GM20431 (cell line): Measurements from ENCODE around the gene USP21.

Experiments
- in situ Hi-C: fragments of 300-500 bp; cut with MseI, MboI; formaldehyde crosslinking; loops from one replicate; pipeline ENCODE4 v1.15.0; 2020; ENCODE audit warnings: low sequenced_read_pairs; ENCODE audit not compliant: unreplicated experiment

Gene USP21

DNA sequence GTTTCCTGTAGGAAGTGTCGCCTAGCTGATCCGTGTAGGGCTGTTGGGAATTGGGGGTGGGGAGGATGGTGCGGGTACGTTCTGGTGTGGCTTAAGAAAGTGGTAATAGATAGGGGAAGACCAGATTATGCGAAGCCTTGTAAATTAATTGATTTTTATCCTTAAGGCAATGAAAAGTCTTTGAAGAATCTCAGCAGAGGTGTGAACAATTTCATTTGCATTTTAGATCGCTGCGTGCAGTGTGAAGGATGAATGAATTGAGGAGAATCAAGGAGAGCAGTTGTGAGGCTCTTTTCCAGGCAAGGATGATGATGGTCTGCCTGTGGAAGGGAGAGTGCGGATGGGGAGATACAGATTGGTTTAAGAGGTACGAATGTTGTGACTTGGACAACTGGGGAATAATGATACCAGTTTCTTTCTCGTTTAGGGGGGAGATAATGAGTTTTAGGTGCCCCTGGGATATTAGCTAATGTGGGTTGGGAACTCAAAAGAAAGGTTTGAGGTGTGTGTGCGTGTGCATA is 26.0 kb upstream of the USP21 start:
- in situ Hi-C loops, result no loop called here

DNA sequence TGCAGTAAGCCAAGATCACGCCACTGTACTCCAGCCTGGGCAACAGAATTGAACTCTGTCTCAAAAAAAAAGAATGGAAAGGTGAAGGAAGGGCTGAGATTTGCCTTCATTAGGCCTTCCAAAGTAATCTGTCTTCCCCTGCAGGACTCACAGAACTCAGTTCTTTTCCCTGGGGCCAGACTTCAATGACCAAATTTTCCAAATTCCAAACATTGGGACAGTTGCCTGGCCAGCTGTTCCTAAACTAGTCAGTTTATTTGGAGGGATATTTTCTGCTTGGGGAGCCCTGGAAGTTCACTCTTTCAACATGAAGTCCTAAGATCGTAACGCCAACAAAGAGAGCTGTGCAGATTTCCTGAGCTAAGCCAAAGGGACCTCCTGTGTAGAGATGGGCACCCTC is 21.4 kb upstream of the USP21 start:
- in situ Hi-C loops, result no loop called here

DNA sequence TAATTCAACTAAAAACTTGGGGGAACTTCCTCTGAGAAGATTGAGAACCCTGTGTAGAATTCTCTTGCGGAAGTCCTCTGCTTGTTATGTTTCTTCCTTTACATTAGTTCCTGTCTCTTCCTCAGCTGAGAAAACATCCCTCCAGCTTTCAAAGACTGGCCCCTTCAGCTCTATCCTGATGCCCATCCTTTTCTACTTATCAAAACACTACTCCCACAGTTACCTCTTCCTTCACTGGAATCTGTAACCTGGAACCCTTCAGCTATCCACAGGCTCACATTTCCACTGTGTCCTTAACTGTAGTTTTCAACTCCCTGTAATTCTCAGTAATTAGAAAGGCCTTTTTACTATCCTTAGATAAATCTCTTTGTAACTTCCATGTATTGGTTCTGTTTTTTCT is 20.9 kb upstream of the USP21 start:
- in situ Hi-C loops, result no loop called here

DNA sequence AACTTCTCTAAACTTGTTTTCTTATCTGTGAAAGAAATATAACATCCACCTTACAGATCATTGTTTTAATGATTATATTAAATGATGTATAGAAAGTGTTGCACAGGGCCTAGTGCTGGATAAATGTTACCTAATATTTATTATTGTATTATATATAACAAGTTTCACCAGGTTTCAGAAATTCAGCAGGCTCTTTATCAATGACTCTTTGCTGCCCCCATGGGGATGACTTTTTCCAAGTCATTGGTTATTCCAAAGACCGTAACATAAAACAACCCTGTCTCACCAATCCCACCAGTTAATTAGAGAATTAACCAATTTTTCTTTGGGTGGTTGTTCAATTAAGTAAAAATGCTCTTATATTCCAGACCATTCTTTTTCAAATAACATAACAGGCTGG is 19.5 kb upstream of the USP21 start:
- in situ Hi-C loops, result no loop called here

DNA sequence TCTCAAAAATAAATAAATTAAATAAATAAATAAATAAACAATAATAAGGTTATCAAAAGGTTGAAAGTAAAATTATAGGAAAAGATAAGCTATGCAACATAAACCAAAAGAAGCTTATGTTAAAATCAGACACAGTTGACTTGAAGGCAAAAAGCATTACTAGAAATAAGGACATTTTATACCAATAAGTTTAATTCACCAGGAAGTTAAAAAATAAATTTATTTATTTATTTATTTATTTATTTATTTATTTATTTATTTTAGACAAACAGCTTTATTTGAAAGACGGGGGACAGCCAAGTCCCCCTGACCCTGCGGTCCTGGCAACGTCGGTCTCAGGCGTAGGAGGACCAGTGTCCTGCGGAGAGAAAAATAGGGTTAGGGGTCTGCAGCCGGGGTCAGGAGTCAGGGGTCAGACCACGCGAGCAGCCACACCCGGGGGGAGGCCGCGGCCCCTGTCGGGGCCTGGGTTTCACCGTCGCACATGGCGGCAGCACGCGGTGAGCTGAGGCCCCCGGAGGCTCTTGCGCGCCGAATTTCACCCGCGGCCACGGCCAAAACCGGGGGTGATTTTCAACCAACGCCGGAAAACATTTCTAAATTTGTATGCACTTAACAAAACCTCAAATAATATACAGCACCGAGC is 18.4 kb upstream of the USP21 start:
- in situ Hi-C loops, result no loop called here

DNA sequence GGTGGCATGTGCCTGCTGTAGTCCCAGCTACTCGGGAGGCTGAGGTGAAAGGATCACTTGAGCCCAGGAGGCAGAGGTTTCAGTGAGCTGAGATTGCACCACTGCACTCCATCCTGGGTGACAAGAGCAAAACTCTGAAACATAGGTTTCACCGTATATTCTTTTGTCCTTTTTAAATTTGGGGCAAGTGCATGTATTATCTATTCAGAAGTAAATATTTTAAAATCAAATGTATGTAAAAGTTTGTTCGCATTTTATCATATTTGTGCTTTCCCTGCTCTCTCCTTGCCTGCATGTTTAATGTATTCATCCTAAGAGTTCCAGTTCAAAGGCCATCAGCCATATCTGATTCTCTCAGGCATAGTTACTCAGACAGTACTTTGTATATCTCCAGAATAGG is 13.5 kb upstream of the USP21 start:
- in situ Hi-C loops, result no loop called here

DNA sequence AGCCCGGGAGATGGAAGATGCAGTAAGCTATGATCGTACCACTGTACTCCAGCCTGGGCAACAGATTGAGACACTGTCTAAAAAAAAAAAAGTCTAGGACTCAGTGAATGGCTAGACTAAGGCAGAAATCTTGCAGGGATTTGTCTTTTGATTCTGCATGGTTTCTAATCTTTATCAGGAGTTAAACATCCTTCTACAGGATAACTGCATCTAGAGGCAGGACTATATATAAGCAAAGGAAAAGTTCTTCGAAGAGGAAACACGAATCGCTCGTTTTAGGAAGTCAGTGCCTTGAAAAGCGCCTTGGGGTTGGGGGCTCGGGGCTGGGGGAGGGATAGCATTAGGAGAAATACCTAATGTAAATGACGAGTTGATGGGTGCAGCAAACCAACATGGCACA is 6.1 kb upstream of the USP21 start:
- in situ Hi-C loops, result no loop called here

DNA sequence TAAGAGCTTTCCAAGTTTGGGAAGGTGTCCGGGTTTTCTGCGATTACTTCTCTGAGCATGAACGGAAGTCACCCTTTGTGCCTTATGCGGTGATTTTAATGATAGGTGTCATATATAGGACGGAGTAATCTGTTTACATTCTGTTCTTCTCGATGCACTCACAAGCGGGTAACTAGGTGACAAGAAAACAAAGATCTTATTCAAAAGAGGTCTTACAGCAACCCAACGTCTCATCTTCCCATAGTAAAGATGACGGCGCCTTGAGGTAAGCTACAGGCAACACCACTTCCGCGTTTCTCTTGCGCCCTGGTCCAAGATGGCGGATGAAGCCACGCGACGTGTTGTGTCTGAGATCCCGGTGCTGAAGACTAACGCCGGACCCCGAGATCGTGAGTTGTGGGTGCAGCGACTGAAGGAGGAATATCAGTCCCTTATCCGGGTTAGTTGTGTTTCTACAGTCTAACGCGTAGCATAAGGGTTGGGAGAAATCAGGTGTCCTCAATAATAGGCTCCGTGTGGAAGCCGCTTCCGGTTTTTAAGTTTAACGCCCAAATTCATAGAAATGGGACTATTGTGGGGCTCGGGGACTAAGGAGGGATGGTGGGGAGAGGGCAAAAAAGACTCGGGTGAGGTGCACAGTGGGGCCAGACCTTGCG is 5.5 kb upstream of the USP21 start, which contains the start of gene UFC1:
Gene UFC1, plus strand, starts transcription at position 297 of the 656 bp plus-strand sequence. Its CDS starts 20 bp downstream, at position 317.
- in situ Hi-C loops, result no loop called here

DNA sequence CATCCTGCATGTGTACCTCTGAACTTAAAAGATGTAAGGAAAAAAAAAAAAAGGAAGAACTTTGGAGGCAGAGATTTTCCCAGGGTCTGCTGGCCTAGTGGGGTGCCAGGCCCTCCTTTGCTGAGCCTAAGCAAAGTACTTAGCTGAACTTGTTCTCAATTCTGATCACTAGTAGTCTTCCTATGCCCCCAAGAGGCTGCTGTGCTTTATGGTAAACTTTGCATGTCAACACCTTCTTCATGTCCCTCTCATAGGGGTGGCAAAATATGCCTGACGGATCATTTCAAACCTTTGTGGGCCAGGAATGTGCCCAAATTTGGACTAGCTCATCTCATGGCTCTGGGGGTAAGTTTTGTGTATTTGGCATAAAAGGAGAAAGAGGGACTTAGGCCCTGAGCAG is 1.4 kb upstream of the USP21 start:
- in situ Hi-C loops, result no loop called here

DNA sequence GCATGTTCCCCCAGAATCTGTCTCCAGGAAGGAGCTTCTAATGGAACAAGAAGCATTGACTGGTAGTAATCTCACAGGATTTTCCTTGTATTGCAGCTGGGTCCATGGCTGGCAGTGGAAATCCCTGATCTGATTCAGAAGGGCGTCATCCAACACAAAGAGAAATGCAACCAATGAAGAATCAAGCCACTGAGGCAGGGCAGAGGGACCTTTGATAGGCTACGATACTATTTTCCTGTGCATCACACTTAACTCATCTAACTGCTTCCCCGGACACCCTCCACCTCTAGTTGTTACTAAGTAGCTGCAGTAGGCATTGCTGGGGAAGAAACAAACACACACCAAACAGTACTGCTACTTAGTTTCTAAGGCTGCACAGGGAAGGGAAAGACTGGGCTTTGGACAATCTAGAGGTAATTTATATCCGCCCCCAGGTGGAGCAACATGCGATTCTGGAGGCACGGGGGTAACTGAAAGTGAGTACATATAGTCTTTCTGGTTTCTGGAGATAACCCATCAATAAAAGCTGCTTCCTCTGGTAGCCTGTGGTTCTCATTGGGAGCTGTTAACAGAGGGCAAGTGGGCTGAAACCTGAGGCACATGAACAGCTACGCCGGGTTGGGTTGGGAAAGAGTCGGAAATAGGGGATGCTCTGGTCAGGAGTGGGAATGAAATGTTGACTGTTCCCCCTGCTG is 837 bp upstream of the USP21 start:
- in situ Hi-C loops, result no loop called here

DNA sequence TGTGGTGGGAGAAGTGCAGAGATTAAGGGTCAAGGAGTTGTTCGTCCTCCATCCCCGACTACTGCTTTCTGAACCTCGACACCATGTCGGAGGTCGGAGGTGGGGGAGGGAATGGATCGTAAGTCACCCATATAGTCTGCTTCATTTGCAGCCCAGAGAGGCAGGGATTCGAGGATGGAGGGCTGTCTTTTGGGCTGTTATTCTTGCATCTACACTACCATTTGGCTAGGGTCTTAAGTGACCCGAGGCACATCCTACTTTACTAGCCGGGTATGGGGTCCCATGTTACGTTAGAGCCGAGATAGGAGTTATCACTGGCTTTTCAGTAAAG is 578 bp downstream of the USP21 start:
- in situ Hi-C loops, result no loop called here

DNA sequence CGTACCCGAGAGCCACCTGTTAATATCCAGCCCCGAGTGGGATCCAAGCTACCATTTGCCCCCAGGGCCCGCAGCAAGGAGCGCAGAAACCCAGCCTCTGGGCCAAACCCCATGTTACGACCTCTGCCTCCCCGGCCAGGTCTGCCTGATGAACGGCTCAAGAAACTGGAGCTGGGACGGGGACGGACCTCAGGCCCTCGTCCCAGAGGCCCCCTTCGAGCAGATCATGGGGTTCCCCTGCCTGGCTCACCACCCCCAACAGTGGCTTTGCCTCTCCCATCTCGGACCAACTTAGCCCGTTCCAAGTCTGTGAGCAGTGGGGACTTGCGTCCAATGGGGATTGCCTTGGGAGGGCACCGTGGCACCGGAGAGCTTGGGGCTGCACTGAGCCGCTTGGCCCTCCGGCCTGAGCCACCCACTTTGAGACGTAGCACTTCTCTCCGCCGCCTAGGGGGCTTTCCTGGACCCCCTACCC is 1.4 kb downstream of the USP21 start:
- in situ Hi-C loops, result no loop called here

DNA sequence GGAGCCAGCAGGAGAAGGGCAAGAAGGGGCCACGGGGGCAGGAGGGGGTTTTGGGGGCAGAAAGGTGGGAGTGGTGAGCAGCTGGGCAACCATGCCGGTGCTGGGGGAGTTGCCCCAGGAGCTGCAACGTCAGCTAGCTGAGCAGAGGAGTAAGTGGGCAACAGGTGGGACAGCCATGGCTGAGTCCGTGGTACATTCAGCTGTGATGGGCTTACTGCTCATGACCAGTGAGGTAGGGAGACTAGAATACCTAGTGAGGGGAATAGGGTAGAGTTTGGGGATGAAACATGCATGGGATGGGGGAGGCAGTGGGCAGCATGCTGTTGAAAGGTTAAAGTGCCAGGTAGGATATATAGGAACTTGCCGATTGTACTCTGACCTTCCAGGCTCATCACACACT is 2.4 kb downstream of the USP21 start:
- in situ Hi-C loops, result no loop called here

DNA sequence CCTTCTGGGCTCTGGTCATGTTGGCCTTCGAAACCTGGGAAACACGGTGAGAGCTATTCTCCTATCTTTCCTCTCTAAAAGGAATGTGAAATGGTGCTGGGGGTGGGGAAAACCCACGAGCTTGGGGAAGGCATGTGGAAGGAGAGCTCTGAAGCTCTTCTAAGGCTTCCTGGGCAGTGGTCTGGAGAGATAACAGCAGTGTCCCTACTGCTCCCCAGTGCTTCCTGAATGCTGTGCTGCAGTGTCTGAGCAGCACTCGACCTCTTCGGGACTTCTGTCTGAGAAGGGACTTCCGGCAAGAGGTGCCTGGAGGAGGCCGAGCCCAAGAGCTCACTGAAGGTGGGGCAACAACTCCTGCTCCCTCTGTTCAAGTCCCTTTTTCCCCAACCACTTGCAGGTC is 2.8 kb downstream of the USP21 start:
- in situ Hi-C loops, result no loop called here

DNA sequence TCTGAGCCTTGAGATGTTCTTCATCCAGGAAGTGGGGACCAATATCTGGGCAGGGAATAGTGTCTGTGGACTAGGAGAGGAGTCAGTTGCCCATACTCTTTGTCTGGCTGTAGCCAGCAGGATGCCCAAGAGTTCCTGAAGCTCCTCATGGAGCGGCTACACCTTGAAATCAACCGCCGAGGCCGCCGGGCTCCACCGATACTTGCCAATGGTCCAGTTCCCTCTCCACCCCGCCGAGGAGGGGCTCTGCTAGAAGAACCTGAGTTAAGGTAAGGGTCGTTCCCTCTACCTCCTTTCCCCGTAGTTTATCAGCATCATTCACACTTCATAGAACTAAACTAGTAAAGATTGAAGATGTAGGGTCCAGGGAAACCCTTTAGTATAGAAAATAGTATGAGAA is 3.5 kb downstream of the USP21 start:
- in situ Hi-C loops, result no loop called here

DNA sequence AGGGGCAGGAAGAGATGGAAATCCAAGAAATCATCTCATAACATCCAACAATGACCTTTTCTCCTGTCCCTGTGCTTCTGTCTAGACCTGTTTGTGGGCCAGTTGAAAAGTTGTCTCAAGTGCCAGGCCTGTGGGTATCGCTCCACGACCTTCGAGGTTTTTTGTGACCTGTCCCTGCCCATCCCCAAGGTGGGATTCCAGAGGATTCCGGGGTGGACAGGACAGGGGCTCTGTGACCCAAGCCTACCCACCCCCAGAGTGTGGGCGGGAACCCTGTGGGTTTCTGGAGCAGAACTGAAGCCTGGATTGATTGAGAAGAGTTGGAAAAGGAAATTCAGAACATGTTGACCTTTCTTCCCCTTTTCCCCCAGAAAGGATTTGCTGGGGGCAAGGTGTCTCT is 4.5 kb downstream of the USP21 start:
- in situ Hi-C loops, result no loop called here

DNA sequence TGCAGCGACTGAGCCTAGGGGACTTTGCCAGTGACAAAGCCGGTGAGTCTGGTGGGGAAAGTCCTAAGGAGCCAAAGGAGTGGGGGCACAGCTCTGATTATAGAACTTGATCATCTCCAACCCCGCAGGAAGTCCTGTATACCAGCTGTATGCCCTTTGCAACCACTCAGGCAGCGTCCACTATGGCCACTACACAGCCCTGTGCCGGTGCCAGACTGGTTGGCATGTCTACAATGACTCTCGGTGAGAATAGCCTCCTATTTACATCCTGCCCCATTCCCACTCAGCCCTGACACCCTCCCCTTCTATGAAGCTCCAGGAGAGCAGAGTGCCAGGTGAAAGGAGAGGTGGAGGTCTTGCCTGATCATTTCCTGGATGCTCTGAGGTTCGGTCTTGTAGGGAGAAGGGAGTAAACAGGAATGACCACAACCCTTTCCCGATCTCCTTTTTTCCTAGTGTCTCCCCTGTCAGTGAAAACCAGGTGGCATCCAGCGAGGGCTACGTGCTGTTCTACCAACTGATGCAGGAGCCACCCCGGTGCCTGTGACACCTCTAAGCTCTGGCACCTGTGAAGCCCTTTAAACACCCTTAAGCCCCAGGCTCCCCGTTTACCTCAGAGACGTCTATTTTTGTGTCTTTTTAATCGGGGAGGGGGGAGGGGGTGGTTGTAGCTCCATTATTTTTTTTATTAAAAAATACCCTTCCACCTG is 5.8 kb downstream of the USP21 start:
- in situ Hi-C loops, result no loop called here

DNA sequence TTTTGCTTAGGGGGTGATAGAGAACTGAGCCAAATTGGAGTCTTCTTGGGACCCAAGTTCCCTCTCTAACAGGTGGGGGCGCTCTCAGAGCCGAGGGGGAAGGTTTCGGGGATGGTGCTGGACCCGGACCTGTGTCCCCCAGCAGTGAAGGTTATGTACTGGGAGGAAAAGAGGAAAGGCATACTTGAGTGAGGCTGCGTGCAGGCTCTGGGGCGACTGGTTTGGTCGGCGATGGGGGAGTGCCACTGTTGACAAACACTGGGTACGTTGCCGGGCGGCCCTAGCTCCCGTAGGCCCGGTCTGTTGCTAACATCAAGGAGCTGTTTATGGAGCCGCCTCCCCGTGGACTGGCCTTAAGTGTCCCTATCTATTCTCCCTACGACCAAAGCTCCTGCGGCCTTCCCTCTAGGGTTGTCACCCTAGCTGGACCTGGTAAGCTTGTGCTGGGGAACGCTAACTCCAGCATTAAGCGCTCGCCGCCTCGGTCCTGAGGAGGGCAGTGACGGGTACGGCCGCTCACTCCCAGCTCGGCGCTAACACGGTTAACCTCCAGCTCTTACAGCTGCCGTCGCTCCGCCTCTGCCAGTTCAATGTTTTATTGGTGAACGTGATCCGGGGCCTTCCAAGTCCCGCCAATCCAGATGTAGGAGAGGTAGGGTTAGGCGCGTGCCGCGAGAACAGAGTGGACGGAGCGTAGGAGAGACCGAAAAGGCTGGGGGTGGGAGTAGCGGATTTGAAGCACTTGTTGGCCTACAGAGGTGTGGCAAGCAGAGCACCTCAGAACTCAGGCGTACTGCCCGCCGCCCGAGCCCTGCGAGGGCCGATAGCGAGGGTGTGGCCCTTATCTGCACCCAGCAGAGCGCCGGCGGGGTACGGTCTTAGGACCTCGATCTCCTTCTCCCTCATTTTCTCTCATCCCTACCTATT is 6.7 kb downstream of the USP21 start, which contains the start of gene PPOX:
Gene PPOX, plus strand, starts transcription at position 685 of the 927 bp plus-strand sequence. CDS start 422 bp downstream, outside the sequence.
- in situ Hi-C loops, result no loop called here
